ENCODE measurements around the gene TNRC6B. TPM values are rescaled to one million over a fixed set of nuclear protein-coding genes. Genes with fewer than 3 reads are reported as not detected.

The TNRC6B gene
- total and polyA plus RNA-seq, 2 of the 13 experiments (the other 11 are each of a cell fraction or from before 2014, with no cell fraction given): 8.9 to 13.2 TPM

- TF ChIP-seq ATF7-NPFF (CRISPR knock-in tag; IDR thresholded peaks at IDR 0.05; ENCODE audit: low read depth): peak; percentile 76
- peak; percentile 60; the same call in 1 of the 2 replicates for TF ChIP-seq SMYD3 (CRISPR knock-in tag; IDR thresholded peaks at IDR 0.05)
- TF ChIP-seq ELK4 (CRISPR knock-in tag; IDR thresholded peaks at IDR 0.05; ENCODE audit: borderline replicate concordance): no peak
- peak; percentile 74; the same call in 1 of the 2 replicates for TF ChIP-seq RELA (CRISPR knock-in tag; IDR thresholded peaks at IDR 0.05)
- no peak for TF ChIP-seq ZNF142 (CRISPR knock-in tag; IDR thresholded peaks at IDR 0.05)
- TF ChIP-seq NFKBIZ (CRISPR knock-in tag; IDR thresholded peaks at IDR 0.05): 0 out of 2 replicates have a peak, but pooled peaks have one; percentile 68
- TF ChIP-seq ZSCAN9 (CRISPR knock-in tag; IDR thresholded peaks at IDR 0.05; ENCODE audit: borderline replicate concordance): peak; percentile 70; the same call in 1 of the 2 replicates
- no peak for TF ChIP-seq TERF1 (CRISPR knock-in tag; IDR thresholded peaks at IDR 0.05)
- TF ChIP-seq SOX6 (IDR thresholded peaks at IDR 0.05): no peak
- peak; percentile 72 for TF ChIP-seq SOX6 (CRISPR knock-in tag; IDR thresholded peaks at IDR 0.05)
- no peak for TF ChIP-seq SKI (IDR thresholded peaks at IDR 0.05; ENCODE audit: partially characterized antibody)
- no peak; the same call in 1 of the 2 replicates for TF ChIP-seq SATB2 (CRISPR knock-in tag; IDR thresholded peaks at IDR 0.05)
- no peak for TF ChIP-seq FOXM1 (CRISPR knock-in tag; IDR thresholded peaks at IDR 0.05)
- no peak for TF ChIP-seq ZNF326 (CRISPR knock-in tag; IDR thresholded peaks at IDR 0.05; ENCODE audit: borderline replicate concordance)
- peak; percentile 84 for TF ChIP-seq YY1 (IDR thresholded peaks at IDR 0.05; ENCODE audit: insufficient read depth, insufficient replicate concordance, low read depth, low read length)
- 0 out of 4 replicates have a peak, but pooled peaks of 1 of the 2 experiments have one; percentile 2 for TF ChIP-seq EP300 (IDR thresholded peaks at IDR 0.05; ENCODE audit: low read depth in 2 of 2, low read length in 2 of 2)
- TF ChIP-seq EP300 (CRISPR knock-in tag; IDR thresholded peaks at IDR 0.05; ENCODE audit: borderline replicate concordance): peak; percentile 45; the same call in 1 of the 2 replicates
- peak; percentile 97 for TF ChIP-seq ZNF430 (CRISPR knock-in tag; IDR thresholded peaks at IDR 0.05)
These were observed 168.7 kb downstream of the TNRC6B start, which contains the start of gene ADSL (continued) for GRCh38 chr22:40346185-40347118.
